K562 (cell line): ENCODE results near the gene BRD3. TPM values are rescaled to one million over a fixed set of nuclear protein-coding genes. Genes with fewer than 3 reads are reported as not detected.

Experiments used
- ATF4 ChIP-seq: fragments of 450-650 bp; formaldehyde crosslinking; IDR thresholded peaks from 2 replicates; pipeline ENCODE4 v1.4.0; 2022; ENCODE audit warnings: mild to moderate bottlenecking, moderate library complexity
- CHD7 ChIP-seq: fragments of 200-600 bp; sonication (generic); IDR thresholded peaks from one replicate; pipeline ENCODE4 v1.6.1; 2012; ENCODE audit warnings: mild to moderate bottlenecking, low read depth, low read length, inconsistent platforms
- MAZ ChIP-seq, 2 experiments: fragments of 450-650 bp in 1 of 2; sonication (generic) in 1 of 2; formaldehyde crosslinking; IDR thresholded peaks in 1 of 2; conservative IDR thresholded peaks in 1 of 2; 2 replicates each; pipeline versions ENCODE4 v1.4.0 to v1.5.0; 2020; ENCODE audit warnings: mild to moderate bottlenecking in 1 of 2, missing genetic modification reagents in 1 of 2
- SPI1 ChIP-seq: IDR thresholded peaks from 2 replicates; pipeline ENCODE4 v1.6.1; 2011; ENCODE audit warnings: low read depth, low read length, control low read depth, borderline replicate concordance
- polyA plus RNA-seq, 8 experiments: library from polyadenylated mRNA; depleted of rRNA in 4 of 8; stranded (reverse) in 5 of 8; unstranded in 3 of 8; fragments of >200 nt; fragmentation: Nextera tagmentation in 2 of 8; fragmentation: Illumina TruSeq in 1 of 8; extraction: Ambion mirVana in 2 of 8; extraction: Trizol in 1 of 8; gene quantifications; 2 replicates each; pipeline versions ENCODE4 v1.2.1 to v1.2.3, GENCODE V29; 2011 to 2014; ENCODE audit warnings: inconsistent platforms in 1 of 8, missing spikeins in 1 of 8
- total RNA-seq, 7 experiments: library from RNA; depleted of rRNA in 6 of 7; stranded (reverse); fragments of >200 nt in 6 of 7; fragmentation: Illumina TruSeq in 2 of 7; extraction: Trizol in 2 of 7; gene quantifications; 2 replicates each; pipeline versions ENCODE4 v1.2.1 to v1.2.3, GENCODE V29; 2011 to 2021; ENCODE audit warnings: low replicate concordance in 1 of 7

BRD3 gene
- total and polyA plus RNA-seq, 9 of the 15 experiments (the other 6 are each of a cell fraction or from before 2014, with no cell fraction given), result 0.82 to 37.1 (median 4.2) TPM

- TF ChIP-seq CHD7 (no peak), SPI1 (no peak), ATF4 (CRISPR knock-in tag) (no peak), MAZ (CRISPR knock-in tag; conservative IDR thresholded peaks at IDR 0.05 in 1 of 2, IDR thresholded peaks at IDR 0.05 in 1 of 2) (no peak)
Measured at GRCh38 chr9:133998915-133999595, 68.8 kb downstream of the BRD3 start (continued).
